ENCODE results near the gene NECTIN4.

GRCh38 chr1:161082483-161082882 lies 6.9 kb downstream of the NECTIN4 start:
- no peak for TF ChIP-seq EZH2 (IDR thresholded peaks at IDR 0.05)
- TF ChIP-seq CTCF (IDR thresholded peaks at IDR 0.05): no peak
- TF ChIP-seq EZH2phosphoT487 (IDR thresholded peaks at IDR 0.05): no peak

Data from neural progenitor cell (in vitro differentiated cells).